ENCODE results near the gene TXNDC17. TPM values are rescaled to one million over a fixed set of nuclear protein-coding genes. Genes with fewer than 3 reads are reported as not detected.

TXNDC17 gene
- total and polyA plus RNA-seq, 2 of the 8 experiments (the other 6 are each of a cell fraction or from before 2014, with no cell fraction given), result 182 to 410 TPM

- TF ChIP-seq USF2 (IDR thresholded peaks at IDR 0.05; ENCODE audit: low read length), result no peak
- no peak for TF ChIP-seq SIN3A (conservative IDR thresholded peaks at IDR 0.05 in 1 of 2, IDR thresholded peaks at IDR 0.05 in 1 of 2; ENCODE audit: low read depth in 1 of 2, low read length in 2 of 2)
- no peak for TF ChIP-seq NANOG (IDR thresholded peaks at IDR 0.05; ENCODE audit: insufficient read depth, low read depth, low read length, poor library complexity, severe bottlenecking)
- no peak for TF ChIP-seq RFX5 (IDR thresholded peaks at IDR 0.05; ENCODE audit: borderline replicate concordance, low read depth, low read length)
- no peak for TF ChIP-seq ATF3 (IDR thresholded peaks at IDR 0.05; ENCODE audit: insufficient read depth, low read depth, low read length)
These were observed 44.3 kb downstream of the TXNDC17 start (continued) for GRCh38 chr17:6684881-6685767.
